ENCODE results near the gene TMEM121B. TPM values are rescaled to one million over a fixed set of nuclear protein-coding genes. Genes with fewer than 3 reads are reported as not detected.

Gene TMEM121B
- total RNA-seq, 4 donors from 2014 or later: under 0.01 to 1.2 (median 0.75) TPM

- no peak overlapping the region for H3K27ac ChIP-seq
- H3K27me3 ChIP-seq: no peaks in the 10 kb centered on the region
- no peak for TF ChIP-seq EP300 (IDR thresholded peaks at IDR 0.05)
- no peak for TF ChIP-seq POLR2A (IDR thresholded peaks at IDR 0.05)
- TF ChIP-seq, protein P1, sequence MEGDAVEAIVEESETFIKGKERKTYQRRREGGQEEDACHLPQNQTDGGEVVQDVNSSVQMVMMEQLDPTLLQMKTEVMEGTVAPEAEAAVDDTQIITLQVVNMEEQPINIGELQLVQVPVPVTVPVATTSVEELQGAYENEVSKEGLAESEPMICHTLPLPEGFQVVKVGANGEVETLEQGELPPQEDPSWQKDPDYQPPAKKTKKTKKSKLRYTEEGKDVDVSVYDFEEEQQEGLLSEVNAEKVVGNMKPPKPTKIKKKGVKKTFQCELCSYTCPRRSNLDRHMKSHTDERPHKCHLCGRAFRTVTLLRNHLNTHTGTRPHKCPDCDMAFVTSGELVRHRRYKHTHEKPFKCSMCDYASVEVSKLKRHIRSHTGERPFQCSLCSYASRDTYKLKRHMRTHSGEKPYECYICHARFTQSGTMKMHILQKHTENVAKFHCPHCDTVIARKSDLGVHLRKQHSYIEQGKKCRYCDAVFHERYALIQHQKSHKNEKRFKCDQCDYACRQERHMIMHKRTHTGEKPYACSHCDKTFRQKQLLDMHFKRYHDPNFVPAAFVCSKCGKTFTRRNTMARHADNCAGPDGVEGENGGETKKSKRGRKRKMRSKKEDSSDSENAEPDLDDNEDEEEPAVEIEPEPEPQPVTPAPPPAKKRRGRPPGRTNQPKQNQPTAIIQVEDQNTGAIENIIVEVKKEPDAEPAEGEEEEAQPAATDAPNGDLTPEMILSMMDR (IDR thresholded peaks at IDR 0.05): no peak
- H3K9me3 ChIP-seq: no peaks in the 10 kb centered on the region
- no peak overlapping the region for H3K4me3 ChIP-seq
- H3K4me1 ChIP-seq: no peaks in the 10 kb centered on the region
- no peak for DNase-seq (ENCODE audit: low spot score in 2 of 2)
- H3K36me3 ChIP-seq: peaks cover 0 to 12% (median 0%) of the 10 kb centered on the region in 3 donors
- 63 to 77% methylated on average over 3 of the region's 3 CpGs for WGBS, 2 donors
These were observed 28.1 kb downstream of the TMEM121B start for GRCh38 chr22:17093081-17093480.

- H3K4me1 ChIP-seq: peaks cover 0 to 7% (median 4%) of the 10 kb centered on the region in 4 donors
- H3K4me3 ChIP-seq: no peak overlapping the region
- no peaks in the 10 kb centered on the region for H3K9me3 ChIP-seq
- WGBS, 2 donors: 48 to 68% methylated on average over 4 of the region's 4 CpGs
- no peak for TF ChIP-seq POLR2A (IDR thresholded peaks at IDR 0.05)
- TF ChIP-seq, protein P1 (IDR thresholded peaks at IDR 0.05): no peak
- no peak for TF ChIP-seq EP300 (IDR thresholded peaks at IDR 0.05)
- no peak for DNase-seq (ENCODE audit: low spot score in 2 of 2)
- no peaks in the 10 kb centered on the region for H3K36me3 ChIP-seq
- H3K27ac ChIP-seq: no peak overlapping the region
- no peaks in the 10 kb centered on the region for H3K27me3 ChIP-seq
These were observed 29.3 kb downstream of the TMEM121B start for GRCh38 chr22:17091851-17092250.

DNA sequence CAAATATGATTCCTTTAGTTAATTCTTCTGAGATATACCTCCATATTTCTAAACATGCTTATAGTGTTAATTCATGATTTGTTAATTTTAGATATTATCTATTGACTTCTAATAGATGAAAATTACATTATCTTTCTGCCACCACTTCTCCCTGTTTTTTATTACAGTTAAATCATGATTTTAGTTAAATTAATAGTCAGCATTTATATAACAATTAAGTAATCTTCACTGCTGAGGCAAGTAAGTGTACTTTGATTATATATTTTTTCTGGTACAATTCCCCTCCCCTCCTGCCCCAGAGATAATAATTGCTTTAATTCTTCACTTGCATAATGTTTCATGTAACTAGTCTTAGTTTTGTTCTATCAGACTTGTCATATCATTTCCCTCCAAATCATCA lies 30.6 kb downstream of the TMEM121B start:
- no peak for DNase-seq (ENCODE audit: low spot score in 2 of 2)
- Histone ChIP-seq H3K4me1 (peaks cover 0 to 20% (median 11%) of the 10 kb centered on the region in 4 donors), H3K36me3 (no peaks in the 10 kb centered on the region), H3K27me3 (no peaks in the 10 kb centered on the region), H3K27ac (no peak overlapping the region), H3K4me3 (no peak overlapping the region), H3K9me3 (no peaks in the 10 kb centered on the region)
- TF ChIP-seq EP300 (IDR thresholded peaks at IDR 0.05): no peak
- TF ChIP-seq POLR2A (IDR thresholded peaks at IDR 0.05): no peak
- TF ChIP-seq, protein P1 (IDR thresholded peaks at IDR 0.05): no peak

- no peaks in the 10 kb centered on the region for H3K9me3 ChIP-seq
- no peak overlapping the region for H3K27ac ChIP-seq
- H3K36me3 ChIP-seq: no peaks in the 10 kb centered on the region
- H3K4me3 ChIP-seq: peak overlapping the region in 1 of 4 donors; percentile 91
- TF ChIP-seq EP300 (IDR thresholded peaks at IDR 0.05) (no peak), POLR2A (IDR thresholded peaks at IDR 0.05) (no peak)
- TF ChIP-seq, protein P1 (IDR thresholded peaks at IDR 0.05): no peak
- no peaks in the 10 kb centered on the region for H3K27me3 ChIP-seq
- no peak for DNase-seq (ENCODE audit: low spot score in 2 of 2)
- 65 to 68% methylated on average over 12 of the region's 12 CpGs for WGBS, 2 donors
- peaks cover 0 to 30% (median 12%) of the 10 kb centered on the region in 4 donors for H3K4me1 ChIP-seq
These were observed 33.5 kb downstream of the TMEM121B start for GRCh38 chr22:17087498-17088131.

DNA sequence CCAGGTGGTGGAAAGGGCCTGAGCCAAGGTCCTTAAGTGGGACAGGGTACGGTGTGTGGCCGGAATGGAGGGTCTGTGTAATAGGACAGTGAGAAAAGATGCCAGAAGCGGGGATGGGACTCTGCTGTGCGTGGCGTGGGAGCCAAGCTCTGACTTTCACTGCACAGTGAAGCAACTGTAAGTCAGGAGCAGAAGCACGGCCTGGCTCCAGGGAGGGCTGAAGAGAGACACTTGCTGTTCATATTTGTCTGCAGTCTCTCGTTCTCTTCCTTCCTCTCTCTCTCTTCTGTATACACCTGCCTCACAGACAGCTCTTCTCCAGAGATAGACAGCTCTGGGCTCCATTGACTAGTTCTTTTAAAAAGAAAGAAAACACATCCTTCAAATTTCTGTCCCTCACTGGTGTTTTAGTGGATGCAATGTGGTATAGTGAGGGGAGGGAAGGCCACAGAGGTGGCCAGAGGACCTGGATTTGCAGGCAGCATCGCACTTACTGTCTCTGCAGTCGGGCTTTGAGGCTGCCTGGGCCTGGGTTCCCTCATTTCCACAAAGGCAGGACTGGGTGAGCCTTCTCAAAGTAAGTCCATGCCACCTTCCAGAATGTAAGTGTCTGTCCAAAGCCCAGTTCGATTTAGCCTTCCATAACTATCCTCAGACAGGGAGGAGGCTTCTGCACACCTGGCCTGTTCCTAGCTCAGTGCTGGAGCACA lies 34.2 kb downstream of the TMEM121B start:
- H3K27ac ChIP-seq: no peak overlapping the region
- DNase-seq (ENCODE audit: low spot score in 2 of 2): no peak
- H3K4me3 ChIP-seq: peak overlapping the region in 1 of 4 donors; percentile 91
- H3K9me3 ChIP-seq: no peaks in the 10 kb centered on the region
- no peaks in the 10 kb centered on the region for H3K36me3 ChIP-seq
- peaks cover 0 to 30% (median 12%) of the 10 kb centered on the region in 4 donors for H3K4me1 ChIP-seq
- no peaks in the 10 kb centered on the region for H3K27me3 ChIP-seq
- TF ChIP-seq, protein P1 (IDR thresholded peaks at IDR 0.05): no peak
- TF ChIP-seq POLR2A (IDR thresholded peaks at IDR 0.05) (no peak), EP300 (IDR thresholded peaks at IDR 0.05) (no peak)
- WGBS, 2 donors: 69 to 79% methylated on average over 10 of the region's 10 CpGs

Measured in tibial nerve (tissue), 4 donors.